Measurements from ENCODE around the gene SEMA4D. TPM values are rescaled to one million over a fixed set of nuclear protein-coding genes. Genes with fewer than 3 reads are reported as not detected.

SEMA4D gene
- total RNA-seq, 2 donors from 2014 or later, result 169 to 237 TPM

GRCh38 chr9:89525446-89526374 lies 27.8 kb upstream of the SEMA4D start:
- Mint-ChIP-seq H3K4me3 (peak overlapping the region; percentile 78), H3K27ac (peak overlapping the region; percentile 94 to 97), H3K27me3 (no peaks in the 10 kb centered on the region), H3K4me1 (ENCODE audit: low read depth in 2 of 2) (peaks cover 83 to 89% of the 10 kb centered on the region in 2 donors), H3K9me3 (peaks cover 12% of the 10 kb centered on the region), H3K36me3 (peaks cover 6% of the 10 kb centered on the region)
- no peak for DNase-seq (ENCODE audit: low spot score)
- ATAC-seq, result peak; percentile 49 to 64

DNA sequence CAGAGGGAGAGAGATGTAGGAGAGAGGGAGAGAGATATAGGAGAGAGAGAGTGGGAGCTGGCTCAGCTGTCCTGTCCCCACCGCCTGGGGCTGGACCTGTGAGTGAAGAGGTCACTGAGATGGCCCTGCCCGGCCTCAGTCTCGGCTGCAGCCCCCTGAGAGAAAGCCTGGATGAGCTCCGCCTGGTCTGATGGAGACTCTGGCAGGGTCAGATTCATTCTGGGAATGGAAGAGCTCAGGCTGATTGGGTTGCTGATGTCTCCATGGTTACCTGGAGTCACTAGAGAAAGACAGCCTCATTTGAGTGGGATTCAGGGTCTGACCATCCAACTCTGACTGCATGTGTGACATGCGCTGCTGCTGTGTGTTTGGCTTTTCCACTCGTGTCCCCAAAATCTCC lies 27.1 kb upstream of the SEMA4D start:
- H3K4me3 Mint-ChIP-seq, result peak overlapping the region; percentile 78
- ATAC-seq (no peak), DNase-seq (ENCODE audit: low spot score) (no peak)
- H3K27ac Mint-ChIP-seq, result peak overlapping the region; percentile 94 to 97
- no peaks in the 10 kb centered on the region for H3K27me3 Mint-ChIP-seq
- peaks cover 12% of the 10 kb centered on the region for H3K9me3 Mint-ChIP-seq
- peaks cover 6% of the 10 kb centered on the region for H3K36me3 Mint-ChIP-seq
- H3K4me1 Mint-ChIP-seq (ENCODE audit: low read depth in 2 of 2), result peaks cover 89 to 91% of the 10 kb centered on the region in 2 donors

DNA sequence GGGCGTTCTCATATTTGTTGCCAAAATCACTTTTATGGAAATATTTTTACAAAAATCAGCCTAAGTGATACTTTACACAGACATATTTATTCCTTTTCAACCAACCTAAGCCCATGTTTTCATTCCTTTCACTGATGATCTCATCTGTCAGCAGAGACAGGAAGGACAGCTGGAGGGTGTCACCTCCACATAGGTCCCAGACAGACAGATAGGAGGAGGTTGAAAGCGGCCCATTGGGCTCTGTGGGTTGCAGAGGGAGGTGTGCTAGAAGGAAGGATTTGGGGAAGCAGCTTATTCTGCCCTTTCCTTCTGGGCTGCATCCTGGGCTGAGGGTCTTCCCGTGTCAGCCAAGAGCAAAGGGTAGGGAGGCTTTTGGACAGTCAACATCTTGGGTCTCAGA lies 26.0 kb upstream of the SEMA4D start:
- H3K4me3 Mint-ChIP-seq, result peak overlapping the region; percentile 78
- no peaks in the 10 kb centered on the region for H3K27me3 Mint-ChIP-seq
- peaks cover 6% of the 10 kb centered on the region for H3K36me3 Mint-ChIP-seq
- peak overlapping the region; percentile 94 to 97 for H3K27ac Mint-ChIP-seq
- ATAC-seq (peak; percentile 48 to 74), DNase-seq (ENCODE audit: low spot score) (no peak)
- peaks cover 85 to 90% of the 10 kb centered on the region in 2 donors for H3K4me1 Mint-ChIP-seq (ENCODE audit: low read depth in 2 of 2)
- H3K9me3 Mint-ChIP-seq, result peaks cover 12% of the 10 kb centered on the region

GRCh38 chr9:89522959-89523285 lies 25.0 kb upstream of the SEMA4D start:
- peak overlapping the region; percentile 76 for H3K4me3 Mint-ChIP-seq
- H3K9me3 Mint-ChIP-seq, result peaks cover 6% of the 10 kb centered on the region
- no peaks in the 10 kb centered on the region for H3K27me3 Mint-ChIP-seq
- peaks cover 75 to 89% of the 10 kb centered on the region in 2 donors for H3K4me1 Mint-ChIP-seq (ENCODE audit: low read depth in 2 of 2)
- DNase-seq (ENCODE audit: low spot score) (no peak), ATAC-seq (peak in 1 of 2 donors; percentile 1)
- H3K27ac Mint-ChIP-seq, result peak overlapping the region; percentile 94 to 97
- H3K36me3 Mint-ChIP-seq, result peaks cover 6% of the 10 kb centered on the region

- peaks cover 6% of the 10 kb centered on the region for H3K36me3 Mint-ChIP-seq
- peaks cover 6% of the 10 kb centered on the region for H3K9me3 Mint-ChIP-seq
- H3K27me3 Mint-ChIP-seq, result no peaks in the 10 kb centered on the region
- ATAC-seq (peak; percentile 92), DNase-seq (ENCODE audit: low spot score) (peak; percentile 86)
- peak overlapping the region; percentile 76 for H3K4me3 Mint-ChIP-seq
- H3K27ac Mint-ChIP-seq, result peak overlapping the region; percentile 94 to 97
- peaks cover 73 to 86% of the 10 kb centered on the region in 2 donors for H3K4me1 Mint-ChIP-seq (ENCODE audit: low read depth in 2 of 2)
These were observed 24.5 kb upstream of the SEMA4D start for GRCh38 chr9:89522261-89522958.

GRCh38 chr9:89519366-89519805 lies 21.5 kb upstream of the SEMA4D start:
- Mint-ChIP-seq H3K4me1 (ENCODE audit: low read depth in 2 of 2) (peaks cover 45 to 62% of the 10 kb centered on the region in 2 donors), H3K27ac (peak overlapping the region; percentile 94 to 97), H3K4me3 (peak overlapping the region; percentile 30), H3K9me3 (peaks cover under 1% of the 10 kb centered on the region), H3K27me3 (no peaks in the 10 kb centered on the region), H3K36me3 (no peaks in the 10 kb centered on the region)
- ATAC-seq (no peak), DNase-seq (ENCODE audit: low spot score) (no peak)

DNA sequence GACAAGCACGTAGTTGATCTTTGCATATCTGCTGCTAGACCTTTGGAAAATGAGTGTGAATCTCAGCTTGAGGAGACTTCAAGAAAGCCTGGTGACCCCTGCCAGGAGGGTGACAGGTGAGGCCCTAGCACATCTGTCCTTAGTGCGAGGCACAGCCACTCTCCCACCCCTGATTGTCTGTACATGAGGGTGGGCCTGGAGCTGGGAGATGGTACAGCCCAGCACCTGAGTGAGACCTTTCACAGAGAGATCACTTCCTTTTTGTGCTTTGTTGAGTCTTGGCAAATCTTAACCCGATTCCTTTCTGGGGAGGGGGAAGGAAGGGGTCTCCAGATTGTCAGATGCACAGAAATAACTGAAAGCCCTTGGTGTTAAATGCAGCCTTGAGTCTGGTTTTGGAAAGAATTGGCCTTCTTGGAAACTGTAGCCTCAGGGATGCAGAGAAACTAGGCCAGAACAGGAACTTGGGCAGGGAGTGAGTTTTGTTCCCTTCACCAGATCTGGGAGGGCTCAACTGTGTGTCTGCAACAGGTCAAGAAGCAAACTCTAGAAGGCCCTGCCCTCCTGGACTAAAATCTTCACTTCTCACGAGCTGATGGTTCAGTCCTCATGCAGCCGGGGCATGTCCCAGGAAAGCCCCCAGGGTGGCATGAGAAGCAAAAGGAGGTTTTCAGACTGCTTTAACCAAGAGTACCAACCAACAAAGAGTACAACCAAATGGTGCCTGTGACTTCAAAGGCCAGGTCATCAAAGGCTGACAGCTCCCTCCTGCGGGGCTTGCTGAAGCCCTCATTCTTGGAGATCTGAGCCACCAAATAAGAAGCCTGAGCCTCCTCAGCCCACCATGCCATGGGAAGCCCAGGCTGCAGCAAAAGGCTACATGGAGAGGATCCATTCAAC lies 20.8 kb upstream of the SEMA4D start:
- peaks cover 38 to 56% of the 10 kb centered on the region in 2 donors for H3K4me1 Mint-ChIP-seq (ENCODE audit: low read depth in 2 of 2)
- no peak for ATAC-seq

GRCh38 chr9:89515416-89515815 lies 17.5 kb upstream of the SEMA4D start:
- DNase-seq (ENCODE audit: low spot score), result no peak
- Mint-ChIP-seq H3K27me3 (no peaks in the 10 kb centered on the region), H3K36me3 (no peaks in the 10 kb centered on the region), H3K4me3 (no peak overlapping the region), H3K27ac (peak overlapping the region in 1 of 2 donors; percentile 69), H3K4me1 (ENCODE audit: low read depth in 2 of 2) (peaks cover 32 to 43% of the 10 kb centered on the region in 2 donors), H3K9me3 (no peaks in the 10 kb centered on the region)
- no peak for ATAC-seq

More for the DNA sequence above, 20.8 kb upstream of the SEMA4D start:
- DNase-seq (ENCODE audit: low spot score), result no peak
- Mint-ChIP-seq H3K36me3 (no peaks in the 10 kb centered on the region), H3K9me3 (no peaks in the 10 kb centered on the region), H3K27ac (peak overlapping the region; percentile 94 to 97), H3K27me3 (no peaks in the 10 kb centered on the region), H3K4me3 (no peak overlapping the region)

DNA sequence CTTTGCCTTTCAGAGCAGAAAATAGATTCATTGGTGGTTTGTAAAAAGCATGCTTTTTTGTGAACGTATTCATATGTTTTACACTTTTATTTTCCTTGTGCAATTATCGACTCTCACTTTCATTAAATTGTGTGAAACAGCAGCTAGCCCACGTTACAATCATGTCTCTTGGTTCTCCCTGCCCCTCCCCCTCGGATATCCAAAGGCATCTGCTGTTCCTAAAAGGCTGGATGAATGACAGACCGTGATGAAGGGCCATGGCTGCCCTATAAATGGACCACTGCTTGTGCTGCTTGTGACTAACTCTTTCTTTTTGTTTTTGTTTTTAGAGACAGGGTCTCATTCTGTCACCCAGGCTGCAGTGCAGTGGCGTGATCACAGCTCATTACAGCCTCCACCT lies 17.0 kb upstream of the SEMA4D start:
- DNase-seq (ENCODE audit: low spot score), result no peak
- Mint-ChIP-seq H3K27ac (peak overlapping the region in 1 of 2 donors; percentile 69), H3K27me3 (no peaks in the 10 kb centered on the region), H3K4me3 (no peak overlapping the region), H3K9me3 (no peaks in the 10 kb centered on the region), H3K4me1 (ENCODE audit: low read depth in 2 of 2) (peaks cover 29 to 38% of the 10 kb centered on the region in 2 donors), H3K36me3 (no peaks in the 10 kb centered on the region)
- no peak for ATAC-seq

GRCh38 chr9:89514337-89514736 lies 16.4 kb upstream of the SEMA4D start:
- H3K36me3 Mint-ChIP-seq, result no peaks in the 10 kb centered on the region
- H3K9me3 Mint-ChIP-seq, result no peaks in the 10 kb centered on the region
- H3K4me3 Mint-ChIP-seq, result no peak overlapping the region
- no peaks in the 10 kb centered on the region for H3K27me3 Mint-ChIP-seq
- peak overlapping the region in 1 of 2 donors; percentile 56 for H3K27ac Mint-ChIP-seq
- DNase-seq (ENCODE audit: low spot score) (no peak), ATAC-seq (no peak)
- peaks cover 25 to 33% of the 10 kb centered on the region in 2 donors for H3K4me1 Mint-ChIP-seq (ENCODE audit: low read depth in 2 of 2)

GRCh38 chr9:89513837-89514236 lies 15.9 kb upstream of the SEMA4D start:
- Mint-ChIP-seq H3K9me3 (no peaks in the 10 kb centered on the region), H3K36me3 (no peaks in the 10 kb centered on the region), H3K27me3 (no peaks in the 10 kb centered on the region), H3K4me3 (no peak overlapping the region), H3K4me1 (ENCODE audit: low read depth in 2 of 2) (peaks cover 30 to 32% of the 10 kb centered on the region in 2 donors), H3K27ac (no peak overlapping the region)
- ATAC-seq (no peak), DNase-seq (ENCODE audit: low spot score) (no peak)

DNA sequence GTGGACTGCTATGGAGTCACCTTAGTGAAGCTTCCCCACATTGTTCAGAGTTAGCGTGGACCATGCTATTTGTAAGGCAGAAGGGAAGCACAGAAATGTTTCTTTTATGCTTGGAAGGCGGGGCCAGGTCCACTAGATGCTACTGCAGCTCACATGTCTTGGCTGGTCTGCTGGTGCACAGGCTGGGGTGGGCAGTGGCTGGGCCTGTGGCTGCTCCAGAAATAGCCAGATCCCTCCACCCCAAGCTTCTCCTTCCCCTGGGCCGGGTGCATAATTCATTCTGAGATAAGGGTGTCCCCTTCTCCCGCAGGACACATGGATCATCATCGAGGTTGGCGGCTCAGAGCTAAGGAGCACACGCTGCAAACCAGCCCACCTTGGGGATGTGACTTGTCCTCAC lies 14.5 kb upstream of the SEMA4D start:
- no peaks in the 10 kb centered on the region for H3K9me3 Mint-ChIP-seq
- H3K36me3 Mint-ChIP-seq, result no peaks in the 10 kb centered on the region
- no peak for ATAC-seq
- H3K4me3 Mint-ChIP-seq, result no peak overlapping the region
- DNase-seq (ENCODE audit: low spot score), result no peak
- H3K4me1 Mint-ChIP-seq (ENCODE audit: low read depth in 2 of 2), result peaks cover 33 to 38% of the 10 kb centered on the region in 2 donors
- H3K27ac Mint-ChIP-seq, result no peak overlapping the region
- no peaks in the 10 kb centered on the region for H3K27me3 Mint-ChIP-seq

DNA sequence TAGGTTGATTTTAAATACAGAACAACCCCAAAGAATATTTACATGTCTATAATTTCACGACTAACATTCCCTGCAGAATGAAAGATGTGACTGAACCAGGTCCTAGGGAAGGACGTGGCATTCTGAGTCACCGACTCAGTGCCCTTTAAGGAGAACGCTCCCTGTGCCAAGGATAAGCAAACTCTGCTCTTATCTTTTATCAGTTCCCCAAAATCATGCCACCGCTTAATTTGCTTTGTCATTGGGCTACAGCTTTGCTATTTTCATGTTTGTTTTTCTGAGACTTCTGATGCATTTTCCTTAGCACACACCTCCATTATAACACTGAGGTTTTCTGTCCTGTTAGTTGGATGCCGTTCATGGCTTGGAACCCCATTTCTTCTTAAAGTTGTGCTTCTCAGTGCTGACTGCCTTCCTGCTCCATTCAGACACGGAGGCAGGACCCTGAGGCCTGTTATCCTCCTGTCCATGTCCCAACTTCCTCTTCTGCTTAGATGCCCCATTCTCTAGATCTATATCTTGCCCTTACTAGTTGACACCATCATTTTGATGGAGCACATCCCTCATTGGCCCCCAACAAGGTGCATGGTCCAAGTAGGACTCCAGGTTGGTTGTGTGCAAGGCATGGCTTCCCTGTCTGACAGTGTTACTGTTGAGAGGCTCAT lies 11.2 kb upstream of the SEMA4D start:
- Mint-ChIP-seq H3K4me3 (no peak overlapping the region), H3K27ac (peak overlapping the region; percentile 12 to 29), H3K9me3 (no peaks in the 10 kb centered on the region), H3K4me1 (ENCODE audit: low read depth in 2 of 2) (peaks cover 31 to 40% of the 10 kb centered on the region in 2 donors), H3K27me3 (no peaks in the 10 kb centered on the region), H3K36me3 (no peaks in the 10 kb centered on the region)
- ATAC-seq (no peak), DNase-seq (ENCODE audit: low spot score) (no peak)

All from natural killer cell treated with Interleukin-12 subunit alpha and Interleukin-12 subunit beta and Interleukin-15 and Interleukin-18, amount 100 ng/mL, for 72 hours (primary cell).